Keratinocyte (primary cell): ENCODE data around the gene HAUS2. TPM values are rescaled to one million over a fixed set of nuclear protein-coding genes. Genes with fewer than 3 reads are reported as not detected.

Source experiments
- DNase-seq: peaks from one replicate; pipeline ENCODE4 v3.0.0-alpha.2; 2011; ENCODE audit warnings: low read depth, missing footprints, low spot score
- FAIRE-seq: peaks from 2 replicates; lab custom pipeline; 2011; peaks lifted over from hg19 to GRCh38; lab: Jason Lieb, UNC
- H2AFZ ChIP-seq: 2 replicates; pipeline ENCODE4 v1.6.0; 2012; ENCODE audit warnings: low read length, control low read depth, inconsistent platforms; ENCODE audit not compliant: control insufficient read depth
- H3K27ac ChIP-seq: 2 replicates; pipeline ENCODE4 v1.5.1; 2011; ENCODE audit warnings: low read length; ENCODE audit not compliant: control insufficient read depth, insufficient read depth
- H3K27me3 ChIP-seq: 3 replicates; pipeline ENCODE4 v1.6.0; 2011; ENCODE audit warnings: low read length; ENCODE audit not compliant: control insufficient read depth, insufficient read depth; ENCODE audit errors: extremely low read depth
- H3K36me3 ChIP-seq, 2 experiments: 2 replicates in 1 of 2; 3 replicates in 1 of 2; pipeline ENCODE4 v1.5.1; 2011; ENCODE audit warnings: low read length in 2 of 2, mild to moderate bottlenecking in 1 of 2; ENCODE audit not compliant: control insufficient read depth in 2 of 2, insufficient read depth in 2 of 2; ENCODE audit errors: extremely low read depth in 1 of 2
- H3K4me1 ChIP-seq: 3 replicates; pipeline ENCODE4 v1.5.1; 2011; ENCODE audit warnings: low read length; ENCODE audit not compliant: control insufficient read depth, insufficient read depth; ENCODE audit errors: extremely low read depth
- H3K4me2 ChIP-seq: 3 replicates; pipeline ENCODE4 v1.6.0; 2011; ENCODE audit warnings: low read depth, low read length; ENCODE audit not compliant: control insufficient read depth, insufficient read depth; ENCODE audit errors: extremely low read depth
- H3K4me3 ChIP-seq, 3 experiments: fragments of 200-600 bp in 1 of 3; sonication (generic) in 1 of 3; 2 replicates in 2 of 3; 3 replicates in 1 of 3; pipeline ENCODE4 v1.5.1; 2011 to 2016; ENCODE audit warnings: low read length in 3 of 3, mild to moderate bottlenecking in 3 of 3, control low read depth in 2 of 3, inconsistent platforms in 1 of 3, low read depth in 1 of 3, mixed read lengths in 1 of 3, mixed run types in 1 of 3, moderate library complexity in 1 of 3; ENCODE audit not compliant: control insufficient read depth in 2 of 3, insufficient read depth in 2 of 3; ENCODE audit errors: extremely low read depth in 1 of 3
- H3K79me2 ChIP-seq: 2 replicates; pipeline ENCODE4 v1.6.0; 2012; ENCODE audit warnings: low read length; ENCODE audit not compliant: control insufficient read depth, insufficient read depth
- H3K9ac ChIP-seq: 3 replicates; pipeline ENCODE4 v1.6.0; 2011; ENCODE audit warnings: low read length; ENCODE audit not compliant: control insufficient read depth, insufficient read depth; ENCODE audit errors: extremely low read depth
- H3K9me1 ChIP-seq: 3 replicates; pipeline ENCODE4 v1.6.0; 2011; ENCODE audit warnings: low read length; ENCODE audit not compliant: control insufficient read depth, insufficient read depth; ENCODE audit errors: extremely low read depth
- H3K9me3 ChIP-seq: 2 replicates; pipeline ENCODE4 v1.5.1; 2012; ENCODE audit warnings: low read depth, low read length; ENCODE audit not compliant: control insufficient read depth
- H4K20me1 ChIP-seq: 3 replicates; pipeline ENCODE4 v1.6.0; 2011; ENCODE audit warnings: low read length; ENCODE audit not compliant: control insufficient read depth, insufficient read depth; ENCODE audit errors: extremely low read depth
- EZH2 ChIP-seq: IDR thresholded peaks from one replicate; pipeline ENCODE4 v1.6.1; 2012; ENCODE audit warnings: inconsistent platforms, mild to moderate bottlenecking, low read length, moderate library complexity
- dilution Hi-C: fragments of 300-500 bp; cut with MboI; formaldehyde crosslinking; loops from one replicate; pipeline ENCODE4 v1.7.0; 2020; ENCODE audit warnings: low sequenced_read_pairs; ENCODE audit not compliant: extremely low pct_ligation_motif_present
- polyA plus RNA-seq, 5 experiments: library from polyadenylated mRNA; depleted of rRNA in 3 of 5; stranded (reverse) in 3 of 5; stranded (forward) in 1 of 5; unstranded in 1 of 5; fragments of >200 nt; gene quantifications; 1 replicate in 1 of 5; 2 replicates in 3 of 5; 3 replicates in 1 of 5; pipeline versions ENCODE4 v1.2.1 to v1.2.3, GENCODE V29; 2011 to 2012; ENCODE audit warnings: missing spikeins in 2 of 5, low read depth in 1 of 5, low replicate concordance in 1 of 5
- TF ChIP-seq, protein P1 (sequence below), 3 experiments: IDR thresholded peaks in 1 of 3; conservative IDR thresholded peaks in 1 of 3; optimal IDR thresholded peaks in 1 of 3; 2 replicates in 2 of 3; 3 replicates in 1 of 3; pipeline versions ENCODE3 to v1.5.1; 2011; ENCODE audit warnings: low read length in 3 of 3, mild to moderate bottlenecking in 3 of 3, moderate library complexity in 2 of 3, control low read depth in 1 of 3, inconsistent platforms in 1 of 3; ENCODE audit not compliant: insufficient read depth in 2 of 3; ENCODE audit errors: extremely low read depth in 1 of 3

HAUS2 gene
- polyA plus RNA-seq, 1 donor (not counting 4 experiments of a cell fraction or from before 2014, with no cell fraction given) = 36.3 TPM

GRCh38 chr15:42604894-42605744 lies 56.5 kb downstream of the HAUS2 start:
- H4K20me1 ChIP-seq = no peaks in the 10 kb centered on the region
- H3K27ac ChIP-seq = no peak overlapping the region
- H3K79me2 ChIP-seq = no peaks in the 10 kb centered on the region
- dilution Hi-C loops = no loop called here
- H3K9me3 ChIP-seq = no peaks in the 10 kb centered on the region
- H3K4me3 ChIP-seq = no peak overlapping the region
- DNase-seq (no peak), FAIRE-seq (no peak)
- H3K27me3 ChIP-seq = no peaks in the 10 kb centered on the region
- H3K4me2 ChIP-seq = no peak overlapping the region
- H3K9me1 ChIP-seq = no peaks in the 10 kb centered on the region
- H3K9ac ChIP-seq = no peak overlapping the region
- H2AFZ ChIP-seq = no peak overlapping the region
- TF ChIP-seq, protein P1, sequence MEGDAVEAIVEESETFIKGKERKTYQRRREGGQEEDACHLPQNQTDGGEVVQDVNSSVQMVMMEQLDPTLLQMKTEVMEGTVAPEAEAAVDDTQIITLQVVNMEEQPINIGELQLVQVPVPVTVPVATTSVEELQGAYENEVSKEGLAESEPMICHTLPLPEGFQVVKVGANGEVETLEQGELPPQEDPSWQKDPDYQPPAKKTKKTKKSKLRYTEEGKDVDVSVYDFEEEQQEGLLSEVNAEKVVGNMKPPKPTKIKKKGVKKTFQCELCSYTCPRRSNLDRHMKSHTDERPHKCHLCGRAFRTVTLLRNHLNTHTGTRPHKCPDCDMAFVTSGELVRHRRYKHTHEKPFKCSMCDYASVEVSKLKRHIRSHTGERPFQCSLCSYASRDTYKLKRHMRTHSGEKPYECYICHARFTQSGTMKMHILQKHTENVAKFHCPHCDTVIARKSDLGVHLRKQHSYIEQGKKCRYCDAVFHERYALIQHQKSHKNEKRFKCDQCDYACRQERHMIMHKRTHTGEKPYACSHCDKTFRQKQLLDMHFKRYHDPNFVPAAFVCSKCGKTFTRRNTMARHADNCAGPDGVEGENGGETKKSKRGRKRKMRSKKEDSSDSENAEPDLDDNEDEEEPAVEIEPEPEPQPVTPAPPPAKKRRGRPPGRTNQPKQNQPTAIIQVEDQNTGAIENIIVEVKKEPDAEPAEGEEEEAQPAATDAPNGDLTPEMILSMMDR (optimal IDR thresholded peaks at IDR 0.05 in 1 of 3, IDR thresholded peaks at IDR 0.05 in 1 of 3, conservative IDR thresholded peaks at IDR 0.05 in 1 of 3; ENCODE audit: extremely low read depth in 1 of 3, insufficient read depth in 2 of 3, low read length in 3 of 3) = no peak
- TF ChIP-seq EZH2 = no peak
- H3K36me3 ChIP-seq = no peaks in the 10 kb centered on the region
- H3K4me1 ChIP-seq = no peaks in the 10 kb centered on the region

DNA sequence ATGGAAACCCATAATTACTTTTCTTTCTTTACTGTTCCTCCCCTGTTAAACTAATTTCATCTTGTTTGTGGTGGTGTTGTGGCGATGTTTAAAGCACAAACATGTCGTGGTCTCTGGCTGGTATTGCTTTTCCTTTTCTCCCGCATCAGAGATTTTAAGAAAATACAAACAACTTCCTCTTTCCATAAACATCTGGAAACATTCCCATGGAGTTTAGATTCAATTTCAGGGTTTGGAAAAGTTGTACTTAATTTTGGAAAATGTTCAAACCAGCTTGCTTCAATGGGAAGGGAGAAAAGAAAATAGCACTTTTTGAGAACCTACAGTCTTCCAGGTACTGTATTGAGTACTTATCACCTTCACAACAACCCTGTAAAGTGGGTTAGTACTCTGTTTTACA lies 57.2 kb downstream of the HAUS2 start:
- no peak overlapping the region for H3K4me3 ChIP-seq
- no peaks in the 10 kb centered on the region for H3K4me1 ChIP-seq
- H3K36me3 ChIP-seq = no peaks in the 10 kb centered on the region
- no peaks in the 10 kb centered on the region for H3K27me3 ChIP-seq
- FAIRE-seq = no peak
- no peak overlapping the region for H3K4me2 ChIP-seq
- no peak overlapping the region for H3K27ac ChIP-seq
- H3K9ac ChIP-seq = no peak overlapping the region
- dilution Hi-C loops = no loop called here
- H2AFZ ChIP-seq = no peak overlapping the region
- H3K9me1 ChIP-seq = no peaks in the 10 kb centered on the region
- no peaks in the 10 kb centered on the region for H3K79me2 ChIP-seq
- DNase-seq = no peak
- TF ChIP-seq, protein P1 (optimal IDR thresholded peaks at IDR 0.05 in 1 of 3, IDR thresholded peaks at IDR 0.05 in 1 of 3, conservative IDR thresholded peaks at IDR 0.05 in 1 of 3; ENCODE audit: extremely low read depth in 1 of 3, insufficient read depth in 2 of 3, low read length in 3 of 3) = no peak
- TF ChIP-seq EZH2 = no peak
- H3K9me3 ChIP-seq = no peaks in the 10 kb centered on the region
- no peaks in the 10 kb centered on the region for H4K20me1 ChIP-seq
